SH-SY5Y (cell line): ENCODE data around the gene MBNL2.

Experiments
- GATA2 ChIP-seq: IDR thresholded peaks from 2 replicates; pipeline ENCODE4 v1.6.1; 2011; ENCODE audit warnings: mild to moderate bottlenecking, low read depth, low read length
- GATA3 ChIP-seq: IDR thresholded peaks from 2 replicates; pipeline ENCODE4 v1.6.1; 2011; ENCODE audit warnings: low read depth, mild to moderate bottlenecking, low read length, moderate library complexity

Gene MBNL2

GRCh38 chr13:97221989-97222700 lies at the start of gene MBNL2:
Gene MBNL2, plus strand, starts transcription at chr13:97222333. Its CDS starts 53,903 bp downstream, at chr13:97276236.
- TF ChIP-seq GATA3, result no peak
- TF ChIP-seq GATA2, result no peak

GRCh38 chr13:97174638-97175037 lies 47.5 kb upstream of the MBNL2 start:
- TF ChIP-seq GATA2 (no peak), GATA3 (no peak)

DNA sequence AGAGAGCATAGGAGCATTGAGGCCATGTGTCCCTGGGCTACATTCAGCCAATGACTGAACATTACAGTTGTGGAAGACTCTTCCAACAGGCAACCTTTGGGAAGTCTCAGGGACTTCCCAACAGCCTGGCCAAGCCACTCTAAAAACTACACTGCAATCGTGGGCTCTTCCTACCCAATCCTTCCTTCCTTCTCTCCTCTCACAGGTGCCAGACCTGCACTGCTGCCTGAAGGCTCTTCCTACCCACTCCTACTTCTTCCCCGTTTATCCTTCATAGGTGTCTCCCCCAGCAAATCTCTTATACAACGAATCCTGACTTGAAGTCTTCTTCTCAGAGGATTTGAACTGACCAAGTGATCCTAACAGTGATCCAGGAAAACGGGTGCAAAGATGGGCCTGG lies 47.1 kb upstream of the MBNL2 start:
- TF ChIP-seq GATA2, result no peak
- TF ChIP-seq GATA3, result no peak

DNA sequence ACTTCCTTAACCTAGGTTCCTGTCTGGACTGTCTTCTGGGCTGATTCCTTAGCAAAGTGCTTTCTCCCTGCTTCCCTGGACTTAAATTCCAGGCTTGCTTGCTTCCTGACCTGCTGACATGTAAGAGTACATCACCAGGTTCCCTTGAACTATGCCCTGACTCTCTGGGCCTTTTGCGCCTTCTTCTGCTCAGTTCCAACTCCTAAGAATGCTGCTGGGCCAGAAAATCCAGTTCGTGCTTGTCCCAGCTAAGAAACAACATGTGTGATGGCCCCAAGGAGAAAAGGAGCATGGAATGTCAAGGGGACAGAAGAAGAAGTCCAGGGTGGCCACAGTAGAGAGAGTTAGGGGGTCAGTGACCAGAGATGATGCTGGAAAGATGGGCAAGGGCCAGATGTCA lies 42.6 kb upstream of the MBNL2 start:
- TF ChIP-seq GATA3, result no peak
- no peak for TF ChIP-seq GATA2

DNA sequence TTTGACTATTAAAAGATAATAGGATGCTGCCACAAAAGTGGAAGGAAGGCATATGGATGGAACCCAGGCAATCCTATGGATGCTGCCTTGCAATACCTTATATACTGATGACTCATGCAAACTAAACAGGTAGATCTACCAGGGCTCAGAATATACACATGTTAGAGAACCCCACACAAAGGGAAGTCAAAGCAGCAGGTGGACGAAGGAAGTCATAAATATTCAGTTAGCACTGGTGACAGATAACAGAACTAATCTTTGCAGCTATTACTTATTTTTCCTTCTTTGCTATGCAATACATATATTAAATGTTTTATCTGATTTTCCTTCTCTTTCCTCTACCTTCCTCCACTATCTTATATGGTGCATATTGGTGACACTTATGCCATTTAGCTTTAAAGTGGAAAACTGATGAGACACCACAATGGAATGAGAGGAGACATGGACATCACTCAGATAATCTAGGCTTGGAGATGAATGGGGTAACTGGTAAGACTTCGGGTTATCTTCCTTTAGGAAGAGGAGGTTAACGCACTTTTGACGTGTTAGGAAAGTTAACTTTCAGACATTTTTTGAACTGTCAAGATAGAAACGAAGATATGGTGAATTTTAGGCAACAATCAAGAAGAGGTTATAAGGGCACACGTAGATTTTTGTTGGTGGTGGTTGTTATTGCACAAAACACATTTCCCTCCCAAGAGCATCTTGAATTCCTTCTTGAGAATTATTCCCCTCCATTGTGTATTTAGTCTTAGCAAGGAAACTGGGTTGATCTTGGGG lies 39.8 kb upstream of the MBNL2 start:
- no peak for TF ChIP-seq GATA3
- TF ChIP-seq GATA2, result no peak

DNA sequence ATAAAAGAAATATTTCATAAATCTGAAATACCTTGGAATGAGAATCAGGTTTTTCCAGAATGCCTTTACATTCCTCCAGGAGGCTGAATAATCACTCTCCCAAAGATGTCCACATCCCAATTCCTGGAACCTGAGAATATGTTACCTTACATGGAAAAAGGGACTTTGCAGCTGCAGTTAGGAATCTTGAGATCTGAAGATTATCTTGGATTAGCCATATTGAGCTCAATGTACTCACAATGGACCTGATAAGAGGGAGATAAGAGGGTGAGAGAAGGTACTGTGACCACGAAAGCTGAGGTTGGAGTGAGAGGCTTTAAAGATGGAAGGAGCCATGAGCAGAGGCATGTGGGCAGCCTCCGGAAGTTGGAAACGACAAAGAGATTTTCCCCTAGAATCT lies 36.8 kb upstream of the MBNL2 start:
- TF ChIP-seq GATA2, result no peak
- TF ChIP-seq GATA3, result no peak

- TF ChIP-seq GATA3, result no peak
- TF ChIP-seq GATA2, result no peak
Observed at GRCh38 chr13:97185751-97186150, 36.4 kb upstream of the MBNL2 start.

DNA sequence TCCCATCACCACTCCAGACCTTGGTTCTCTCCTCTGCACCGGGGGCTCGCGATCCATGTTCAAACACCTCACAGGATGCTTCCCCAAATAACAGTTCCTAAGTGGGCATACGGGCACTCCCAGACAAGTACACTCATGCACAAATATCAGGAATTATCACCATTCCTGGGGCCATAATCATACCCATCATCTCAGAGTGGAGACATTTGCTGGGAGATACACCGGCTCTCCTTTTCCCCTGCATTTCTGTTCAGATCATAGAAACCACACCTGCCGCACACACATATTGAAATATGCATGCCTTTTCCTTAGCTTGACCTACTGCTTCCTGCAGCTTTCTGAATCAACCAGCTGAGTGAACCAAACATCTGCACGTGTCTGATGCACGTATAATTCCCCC lies 33.9 kb upstream of the MBNL2 start:
- no peak for TF ChIP-seq GATA3

- TF ChIP-seq GATA3 (no peak), GATA2 (no peak)
Observed at GRCh38 chr13:97189928-97190327, 32.2 kb upstream of the MBNL2 start.

- TF ChIP-seq GATA3 (no peak), GATA2 (no peak)
Observed at GRCh38 chr13:97191142-97191541, 31.0 kb upstream of the MBNL2 start.

DNA sequence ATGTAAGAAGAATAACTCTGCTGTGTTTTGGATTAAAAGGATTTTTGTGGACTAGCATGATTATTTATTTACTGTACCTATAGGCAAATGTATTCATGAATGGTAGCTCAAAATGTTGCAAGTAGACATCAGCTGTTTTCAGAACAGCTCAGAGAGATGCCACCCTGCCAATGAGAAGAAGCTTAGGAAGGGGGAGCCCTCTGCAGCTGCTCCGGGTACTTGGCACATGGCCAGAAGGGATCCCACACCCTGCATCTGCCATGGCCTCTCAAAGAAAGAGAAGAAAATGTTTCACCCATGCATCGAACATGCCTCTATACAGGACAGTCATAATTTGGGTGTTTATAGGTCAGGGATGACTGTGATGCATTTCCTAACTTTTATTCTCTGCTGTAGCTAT lies 30.5 kb upstream of the MBNL2 start:
- no peak for TF ChIP-seq GATA3
- no peak for TF ChIP-seq GATA2

GRCh38 chr13:97192166-97192565 lies 30.0 kb upstream of the MBNL2 start:
- TF ChIP-seq GATA3, result no peak
- TF ChIP-seq GATA2, result no peak

- TF ChIP-seq GATA3 (no peak), GATA2 (no peak)
Observed at GRCh38 chr13:97193577-97193976, 28.6 kb upstream of the MBNL2 start.

GRCh38 chr13:97194479-97194878 lies 27.7 kb upstream of the MBNL2 start:
- TF ChIP-seq GATA2 (no peak), GATA3 (no peak)

GRCh38 chr13:97196340-97196739 lies 25.8 kb upstream of the MBNL2 start:
- TF ChIP-seq GATA2, result no peak
- no peak for TF ChIP-seq GATA3
